ENCODE data around the gene CHD2.
A peak's percentile ranks its signal among the peaks of the same experiment; 100 is the strongest.
"Not testable (repeated sequence)": the region's sequence is repeated elsewhere in the genome, so short reads cannot be mapped to it uniquely, and the experiment has no call there.

Gene CHD2

DNA sequence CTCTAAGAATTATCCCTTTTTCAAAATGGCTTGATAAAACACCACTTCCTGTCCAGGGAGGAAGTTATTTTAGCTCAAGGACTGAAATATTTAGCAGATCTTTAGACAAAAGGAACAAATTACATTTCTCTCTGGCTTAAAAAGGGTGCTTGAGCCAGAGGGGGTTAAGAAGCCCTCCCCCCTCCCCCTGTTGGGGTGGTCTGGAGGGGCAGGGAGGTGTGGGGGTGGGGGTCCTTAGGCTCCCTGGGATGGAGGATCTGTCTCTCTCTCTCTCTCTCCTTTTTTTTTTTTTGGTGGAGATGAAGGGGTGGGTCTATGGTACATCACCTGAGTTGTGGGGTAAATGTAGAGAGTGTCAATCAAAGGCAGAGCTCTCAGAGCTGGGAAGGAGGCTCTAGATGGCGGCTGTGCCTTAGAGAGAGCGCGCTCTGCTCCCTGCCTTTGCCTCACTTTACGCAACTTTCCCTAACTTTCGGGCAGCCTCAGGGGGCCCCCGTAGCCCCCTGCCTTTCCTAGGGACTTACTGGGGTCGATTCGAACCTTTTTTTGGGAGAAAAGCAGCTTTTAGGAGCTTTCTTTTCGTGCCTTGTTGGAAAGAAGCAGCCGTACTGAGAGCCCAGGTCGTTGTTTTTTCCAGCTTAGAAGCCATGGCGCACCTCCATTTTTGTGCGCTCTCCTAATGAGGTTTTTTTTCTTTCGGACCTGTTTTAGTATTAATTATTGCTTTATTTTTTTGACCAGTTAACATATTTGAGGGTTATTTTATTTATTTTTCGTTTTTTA lies at the start of gene CHD2:
TSS of gene CHD2 (plus strand) at position 377 of the 783 bp plus-strand sequence. CDS start 914 bp downstream, outside the sequence.
- DNase-seq = no peak

DNA sequence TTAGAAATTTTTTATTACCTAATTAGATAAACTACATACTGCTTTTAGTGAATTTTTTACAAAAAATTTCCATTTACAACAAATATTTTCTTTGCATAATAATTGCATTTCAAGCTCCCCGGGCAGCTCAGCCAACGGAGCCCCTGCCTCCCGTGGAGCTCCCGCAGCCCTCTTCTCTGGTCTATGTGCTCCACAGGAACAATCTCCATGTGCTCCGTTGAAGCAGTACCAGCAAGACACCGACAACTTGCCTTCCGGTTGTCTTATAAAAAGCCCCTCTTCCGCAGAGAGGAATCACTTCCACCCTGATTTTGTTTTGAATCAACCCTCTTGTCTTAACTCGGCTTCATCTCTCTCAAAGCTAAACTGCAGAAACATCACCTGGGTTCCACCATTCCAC lies 46.9 kb upstream of the CHD2 start:
- DNase-seq = no peak

DNA sequence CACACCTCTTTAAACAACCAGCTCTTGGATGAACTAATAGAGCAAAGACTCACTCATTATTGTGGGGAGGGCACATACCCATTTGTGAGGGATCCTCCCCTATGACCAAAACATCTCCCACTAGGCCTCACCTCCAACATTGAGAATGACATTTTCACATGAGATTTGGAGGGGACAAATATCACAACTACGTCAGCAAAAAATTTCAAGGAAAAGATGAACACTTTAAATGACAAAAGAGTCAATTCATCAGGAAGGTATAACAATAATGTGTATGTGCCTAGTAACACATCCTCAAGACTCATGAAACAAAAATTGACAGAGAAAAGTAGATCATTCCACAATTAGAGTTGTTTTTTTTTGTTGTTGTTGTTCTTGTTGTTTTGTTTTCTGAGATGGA lies 38.4 kb upstream of the CHD2 start:
- DNase-seq = no peak

GRCh38 chr15:92864127-92864814 lies 35.9 kb upstream of the CHD2 start:
- DNase-seq = no peak

- no peak for DNase-seq
Measured at GRCh38 chr15:92869263-92869940, 30.7 kb upstream of the CHD2 start.

DNA sequence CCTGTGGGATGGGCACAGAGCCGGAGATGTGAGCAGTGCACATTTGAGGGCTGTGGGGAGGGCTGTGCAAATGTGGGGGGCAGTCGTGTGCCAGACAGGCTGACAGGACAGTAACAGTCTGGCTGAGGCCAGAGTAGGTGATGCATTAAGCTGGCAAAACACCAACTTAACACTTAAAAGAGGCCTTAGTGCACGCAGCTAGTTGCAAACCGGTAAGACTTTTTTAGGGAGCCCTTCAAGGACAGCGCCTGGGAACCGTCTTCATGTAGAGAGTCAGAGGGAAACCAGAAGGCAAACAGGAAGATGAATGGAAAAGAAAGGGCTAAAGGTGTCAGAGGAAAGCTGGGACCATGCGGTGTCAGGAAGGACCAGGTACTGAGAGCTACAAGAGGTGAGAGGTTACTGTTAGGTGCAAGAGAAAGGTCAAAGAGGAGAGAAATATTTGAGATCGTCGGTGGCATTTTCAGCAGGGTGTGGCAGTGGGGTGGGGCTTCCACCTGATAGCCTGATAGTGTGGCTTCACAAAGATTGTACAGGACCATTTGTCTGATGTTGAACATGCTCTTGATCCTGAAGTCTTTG lies 30.0 kb upstream of the CHD2 start:
- DNase-seq = no peak

- DNase-seq = not testable (repeated sequence)
Measured at GRCh38 chr15:92872967-92873366, 27.2 kb upstream of the CHD2 start.

DNA sequence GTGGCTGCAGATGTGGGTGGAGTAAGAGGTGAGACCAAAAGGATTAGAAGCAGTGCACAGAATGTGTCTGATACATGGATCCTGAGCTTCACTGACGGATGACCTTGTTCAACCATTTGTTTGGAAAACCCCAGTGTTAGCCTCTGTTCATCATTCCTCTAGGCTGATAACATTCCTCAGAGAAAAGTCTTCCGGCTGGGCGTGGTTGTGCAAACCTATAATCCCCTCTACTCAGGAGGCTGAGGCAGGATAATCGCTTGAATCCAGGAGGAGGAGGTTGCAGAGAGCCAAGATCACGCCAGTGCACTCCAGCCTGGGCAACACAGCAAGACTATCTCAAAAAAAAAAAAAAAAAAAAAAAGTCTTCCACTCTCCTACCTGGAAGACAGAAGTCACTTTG lies 23.1 kb upstream of the CHD2 start:
- no peak for DNase-seq

GRCh38 chr15:92877416-92877815 lies 22.7 kb upstream of the CHD2 start:
- DNase-seq = no peak

DNA sequence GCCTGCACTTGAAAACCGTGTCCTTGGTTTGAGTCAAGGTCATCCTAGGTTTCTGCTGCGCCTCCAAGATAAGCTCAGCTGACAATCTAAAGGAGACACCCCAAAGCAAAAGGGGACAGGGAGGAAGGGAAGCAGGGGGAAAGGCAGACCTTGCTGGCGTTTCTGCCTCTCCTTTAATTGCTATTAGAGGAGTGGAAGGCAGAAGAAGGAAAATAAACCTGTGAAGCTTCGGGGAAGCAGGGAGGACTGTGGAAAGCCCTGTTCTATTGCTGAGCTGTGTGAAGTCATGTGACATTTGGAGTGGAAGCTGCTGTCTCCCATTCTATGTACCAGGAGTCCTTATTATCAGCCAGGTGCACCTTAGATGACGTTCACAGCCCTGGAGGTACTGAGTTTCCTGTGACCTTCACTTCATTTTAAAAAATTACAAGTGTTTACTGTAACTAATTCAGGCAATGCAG lies 21.5 kb upstream of the CHD2 start:
- DNase-seq = no peak

DNA sequence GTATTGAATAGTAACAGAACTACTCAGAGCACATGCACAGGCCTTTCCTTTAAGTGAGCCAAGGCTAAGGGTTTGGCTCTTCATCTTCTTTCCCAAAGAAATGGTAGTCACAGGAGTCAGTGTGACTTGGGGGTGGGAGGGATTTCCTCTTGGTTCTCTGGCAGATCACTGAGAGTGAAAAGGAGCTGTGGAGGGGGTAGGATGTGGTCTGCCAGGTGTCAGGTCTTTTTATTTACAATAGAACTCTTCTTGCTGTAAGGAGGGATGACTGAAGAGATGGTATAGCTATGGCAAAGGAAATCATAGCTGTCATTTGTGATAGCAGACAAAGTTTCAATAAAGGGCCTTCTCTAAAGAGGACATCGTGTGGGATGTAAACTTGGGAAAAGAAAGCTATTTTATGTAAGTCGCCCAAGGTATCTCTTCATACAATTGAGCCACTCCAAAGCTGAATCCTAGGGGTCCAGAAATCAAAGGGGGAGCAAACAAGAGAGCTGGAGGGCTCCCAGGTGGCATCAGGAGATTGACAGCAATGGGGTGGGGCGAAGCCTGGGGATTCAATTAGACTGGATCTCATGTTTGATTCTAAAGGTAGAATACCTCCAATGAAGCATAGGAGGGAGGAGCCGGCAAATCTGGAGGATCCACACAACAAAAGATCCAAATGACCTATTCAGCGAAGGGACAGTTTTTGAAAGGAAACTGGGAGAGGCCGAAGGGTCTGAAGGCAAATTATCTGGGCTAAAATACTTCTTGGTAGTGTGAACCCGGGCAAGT lies 20.0 kb upstream of the CHD2 start:
- no peak for DNase-seq

DNA sequence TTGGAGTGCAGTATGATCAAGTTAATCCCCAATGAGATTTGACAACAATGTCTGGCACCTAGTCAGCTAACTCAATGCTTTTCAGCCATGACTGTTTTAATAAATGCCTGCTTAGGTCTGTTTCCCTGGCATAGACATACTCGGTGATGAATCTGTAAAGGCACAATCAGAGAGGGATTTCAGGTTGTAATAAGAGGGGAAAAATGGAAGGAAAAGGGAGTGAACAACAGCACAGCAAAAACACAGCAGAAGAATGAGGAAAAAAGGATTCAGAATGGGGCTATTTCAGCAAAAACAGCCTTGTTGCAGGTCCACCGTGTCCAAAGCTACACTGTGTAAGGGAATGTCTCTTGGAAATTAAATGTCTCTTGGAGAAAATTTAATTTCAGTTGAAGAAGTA lies 19.3 kb upstream of the CHD2 start:
- no peak for DNase-seq

GRCh38 chr15:92881211-92881754 lies 18.8 kb upstream of the CHD2 start:
- DNase-seq = no peak

GRCh38 chr15:92881802-92882696 lies 18.1 kb upstream of the CHD2 start:
- DNase-seq = peak; percentile 80

DNA sequence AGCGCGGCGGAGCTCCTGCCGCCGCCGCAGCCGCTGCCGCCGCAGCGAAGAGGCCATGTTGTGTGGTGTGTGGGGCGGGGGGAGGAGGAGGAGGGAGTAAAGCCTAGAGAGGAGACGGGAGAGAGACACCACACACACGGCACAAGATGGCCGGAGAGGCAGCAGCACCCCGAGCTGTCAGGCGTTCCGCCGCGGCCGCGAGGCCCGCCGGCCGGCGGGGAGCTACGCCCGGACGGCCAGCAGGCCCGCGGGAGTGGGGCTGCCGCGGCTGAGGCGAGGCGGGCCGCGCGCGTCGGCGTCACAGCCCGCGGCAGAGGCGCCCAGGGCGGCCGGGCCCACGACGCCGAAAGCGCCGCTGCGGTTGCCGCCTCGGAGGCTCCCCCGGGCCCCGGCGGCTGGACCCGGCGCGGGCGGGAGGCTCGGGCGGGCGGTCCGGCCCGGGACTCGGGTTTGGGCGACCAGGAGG lies 17.4 kb upstream of the CHD2 start:
- no peak for DNase-seq

- DNase-seq = no peak
Measured at GRCh38 chr15:92883163-92883875, 16.8 kb upstream of the CHD2 start.

DNA sequence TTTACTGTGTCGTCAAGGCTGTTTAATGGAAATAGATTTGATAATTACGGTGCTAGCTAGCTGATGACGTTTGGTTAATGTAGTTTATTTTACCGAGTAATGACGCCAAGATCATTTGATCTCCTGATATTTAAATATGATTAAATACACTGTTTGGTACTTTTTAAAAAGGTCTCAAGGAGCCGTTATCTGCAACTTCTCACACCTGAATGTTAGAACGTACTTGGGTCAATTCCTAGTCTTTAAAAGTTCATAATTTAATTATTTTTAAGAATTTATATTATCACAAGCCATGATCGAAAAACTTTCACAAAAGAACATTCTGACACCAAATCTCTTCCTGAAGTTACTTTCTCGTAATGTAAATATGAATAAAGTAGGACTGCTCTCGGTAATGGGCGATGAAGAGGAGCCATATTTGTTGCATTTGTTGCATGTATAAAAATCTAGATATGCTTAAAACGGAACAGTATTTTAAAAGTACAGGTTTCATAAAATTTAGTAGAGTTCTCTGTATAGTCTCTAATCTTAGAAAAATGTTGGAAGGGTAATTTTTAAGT lies 16.2 kb upstream of the CHD2 start:
- DNase-seq = no peak

- DNase-seq = no peak
Measured at GRCh38 chr15:92884436-92885223, 15.5 kb upstream of the CHD2 start.
